CD14-positive monocyte (primary cell): ENCODE results near the gene SLC3A2. TPM values are rescaled to one million over a fixed set of nuclear protein-coding genes. Genes with fewer than 3 reads are reported as not detected.
A peak's percentile ranks its signal among the peaks of the same experiment; 100 is the strongest.
"Not testable (repeated sequence)": the region's sequence is repeated elsewhere in the genome, so short reads cannot be mapped to it uniquely, and the experiment has no call there.

Experiments
- DNase-seq, 3 donors: peaks; one replicate each; pipeline ENCODE4 v3.0.0-alpha.2; 2011 to 2022
- H2AFZ ChIP-seq: 2 replicates; pipeline ENCODE4 v1.6.0; 2012; ENCODE audit warnings: mild to moderate bottlenecking, low read depth, low read length, inconsistent platforms; ENCODE audit not compliant: insufficient read depth, poor library complexity, severe bottlenecking
- H3K27ac ChIP-seq, 2 donors: 1 replicate in 1 of 2; 2 replicates in 1 of 2; pipeline ENCODE4 v1.5.1; 2012 to 2013; ENCODE audit warnings: low read length in 2 of 2, control low read depth in 1 of 2, inconsistent platforms in 1 of 2, low read depth in 1 of 2, mild to moderate bottlenecking in 1 of 2
- H3K27me3 ChIP-seq, 2 donors: one replicate each; pipeline versions ENCODE4 v1.6.0 to v1.6.1; 2011 to 2013; ENCODE audit warnings: low read length in 2 of 2; ENCODE audit not compliant: control insufficient read depth in 2 of 2, insufficient read depth in 2 of 2
- H3K36me3 ChIP-seq, 2 donors: replicated peaks in 1 of 2; 1 replicate in 1 of 2; 2 replicates in 1 of 2; pipeline versions ENCODE4 v1.5.1 to v1.6.1; 2012 to 2013; ENCODE audit warnings: low read length in 2 of 2, control low read depth in 1 of 2, inconsistent platforms in 1 of 2, mild to moderate bottlenecking in 1 of 2; ENCODE audit not compliant: insufficient read depth in 2 of 2, control insufficient read depth in 1 of 2
- H3K4me1 ChIP-seq, 2 donors: 1 replicate in 1 of 2; 2 replicates in 1 of 2; pipeline versions ENCODE4 v1.5.1 to v1.6.1; 2012 to 2013; ENCODE audit warnings: low read length in 2 of 2, control low read depth in 1 of 2, inconsistent platforms in 1 of 2, mild to moderate bottlenecking in 1 of 2, moderate library complexity in 1 of 2; ENCODE audit not compliant: insufficient read depth in 2 of 2, control insufficient read depth in 1 of 2
- H3K4me2 ChIP-seq: replicated peaks from 2 replicates; pipeline ENCODE3; 2012; ENCODE audit warnings: low read length, moderate library complexity, mild to moderate bottlenecking; ENCODE audit not compliant: poor library complexity, severe bottlenecking; ENCODE audit errors: extremely low read depth
- H3K4me3 ChIP-seq, 3 experiments: fragments of 200-600 bp in 1 of 3; sonication (generic) in 1 of 3; replicated peaks in 1 of 3; 1 replicate in 2 of 3; 2 replicates in 1 of 3; pipeline ENCODE4 v1.5.1; 2011 to 2013; ENCODE audit warnings: low read length in 3 of 3, mild to moderate bottlenecking in 3 of 3, control low read depth in 2 of 3, low read depth in 2 of 3, inconsistent platforms in 1 of 3, moderate library complexity in 1 of 3
- H3K79me2 ChIP-seq: 2 replicates; pipeline ENCODE4 v1.6.0; 2012; ENCODE audit warnings: mild to moderate bottlenecking, control low read depth, inconsistent platforms, low read length, moderate library complexity; ENCODE audit not compliant: insufficient read depth
- H3K9ac ChIP-seq: 2 replicates; pipeline ENCODE4 v1.6.0; 2017; ENCODE audit warnings: low read length, mild to moderate bottlenecking; ENCODE audit not compliant: insufficient read depth, poor library complexity, severe bottlenecking
- H3K9me3 ChIP-seq, 2 donors: replicated peaks in 1 of 2; 1 replicate in 1 of 2; 2 replicates in 1 of 2; pipeline versions ENCODE4 v1.5.1 to v1.6.1; 2012 to 2013; ENCODE audit warnings: low read length in 2 of 2, control low read depth in 1 of 2; ENCODE audit not compliant: control insufficient read depth in 1 of 2, insufficient read depth in 1 of 2
- H4K20me1 ChIP-seq: 2 replicates; pipeline ENCODE4 v1.6.0; 2012; ENCODE audit warnings: mild to moderate bottlenecking, low read length, control low read depth, moderate library complexity; ENCODE audit not compliant: insufficient read depth
- H3K27ac Mint-ChIP-seq, 7 donors: one replicate each; pipeline ENCODE4 v1.8.0; 2020; ENCODE audit warnings: mild to moderate bottlenecking in 7 of 7, mixed read lengths in 7 of 7, moderate library complexity in 6 of 7, inconsistent platforms in 2 of 7
- H3K27me3 Mint-ChIP-seq, 3 donors: one replicate each; pipeline ENCODE4 v1.8.0; 2021 to 2022; ENCODE audit warnings: low read depth in 3 of 3, mild to moderate bottlenecking in 3 of 3, mixed read lengths in 3 of 3, moderate library complexity in 3 of 3, inconsistent platforms in 1 of 3
- H3K36me3 Mint-ChIP-seq, 2 donors: one replicate each; pipeline ENCODE4 v1.8.0; 2020; ENCODE audit warnings: mixed read lengths in 2 of 2, inconsistent platforms in 1 of 2, mild to moderate bottlenecking in 1 of 2
- H3K4me1 Mint-ChIP-seq: one replicate; pipeline ENCODE4 v1.8.0; 2020; ENCODE audit warnings: mild to moderate bottlenecking, mixed read lengths
- H3K4me3 Mint-ChIP-seq, 2 donors: one replicate each; pipeline ENCODE4 v1.8.0; 2020; ENCODE audit warnings: mild to moderate bottlenecking in 2 of 2, mixed read lengths in 2 of 2, moderate library complexity in 1 of 2
- H3K9me3 Mint-ChIP-seq, 7 donors: one replicate each; pipeline ENCODE4 v1.8.0; 2020 to 2022; ENCODE audit warnings: mixed read lengths in 7 of 7, mild to moderate bottlenecking in 6 of 7, moderate library complexity in 6 of 7, inconsistent platforms in 2 of 7
- WGBS: methylation state at CpG from one replicate; pipeline ENCODE4 v1.1.5; 2013; ENCODE audit warnings: missing lambda C conversion rate; ENCODE audit not compliant: insufficient coverage; 5-methylcytosine and 5-hydroxymethylcytosine counted together
- intact Hi-C, 2 donors: fragments of 100-400 bp; cut with micrococcal nuclease; formaldehyde crosslinking; loops; one replicate each; pipeline versions ENCODE4 v1.15.0 to v1.15.1; 2023
- polyA plus RNA-seq, 3 donors: library from polyadenylated mRNA; depleted of rRNA in 1 of 3; unstranded in 2 of 3; stranded (reverse) in 1 of 3; fragments of 300-500 nt in 2 of 3; fragments of >200 nt in 1 of 3; fragmentation: Illumina TruSeq in 2 of 3; gene quantifications; 1 replicate in 2 of 3; 2 replicates in 1 of 3; pipeline ENCODE4 v1.2.3, GENCODE V29; 2012 to 2021
- TF ChIP-seq, protein P1 (sequence below): fragments of 200-600 bp; IDR thresholded peaks from one replicate; pipeline ENCODE4 v1.8.0; 2022; ENCODE audit warnings: antibody characterized with exemption, mild to moderate bottlenecking

SLC3A2 gene
- polyA plus RNA-seq, 3 donors, result 156 to 231 (median 189) TPM

DNA sequence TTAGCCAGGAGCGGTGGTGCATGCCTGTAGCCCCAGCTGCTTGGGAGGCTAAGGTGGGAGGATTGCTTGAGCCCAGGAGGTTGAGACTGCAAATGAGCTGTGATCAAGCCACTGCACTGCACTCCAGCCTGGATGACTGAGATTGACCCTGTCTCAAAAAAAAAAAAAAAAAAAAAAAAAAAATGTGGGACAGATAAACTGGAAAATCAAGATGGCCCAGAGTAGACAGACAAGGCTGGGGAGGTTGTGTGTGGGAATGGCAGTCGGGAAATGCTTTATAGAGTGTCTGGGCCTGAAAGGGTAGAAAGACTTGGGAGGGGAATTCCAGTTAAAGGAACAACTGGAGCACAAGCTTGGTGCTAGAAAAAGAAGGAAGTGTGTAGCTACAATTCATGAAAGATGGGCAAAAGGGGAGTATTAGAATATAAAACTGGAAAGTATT, 23.1 kb upstream of the SLC3A2 start:
- Histone ChIP-seq H3K4me1 (peaks cover 34 to 45% of the 10 kb centered on the region in 2 donors), H4K20me1 (peaks cover 23% of the 10 kb centered on the region), H3K4me2 (no peak overlapping the region), H3K4me3 (no peak overlapping the region), H3K36me3 (peaks cover 13 to 18% of the 10 kb centered on the region in 2 donors), H2AFZ (no peak overlapping the region), H3K27ac (no peak overlapping the region), H3K9me3 (no peaks in the 10 kb centered on the region), H3K27me3 (no peaks in the 10 kb centered on the region), H3K9ac (no peak overlapping the region), H3K79me2 (peaks cover 56% of the 10 kb centered on the region)
- peaks cover 17% of the 10 kb centered on the region in 2 donors for H3K36me3 Mint-ChIP-seq
- peak overlapping the region in 5 of 7 donors; percentile 1 to 78 (median 20) for H3K27ac Mint-ChIP-seq
- peak in 1 of 3 donors; percentile 48 for DNase-seq
- intact Hi-C loops, result loop anchor here in 1 of 2 donors (10.0 kb wide), 1 partner anchor 243 kb away; the partner anchor contains the start of genes EML3 and ROM1
- peaks cover 44% of the 10 kb centered on the region for H3K4me1 Mint-ChIP-seq
- no peak overlapping the region for H3K4me3 Mint-ChIP-seq
- no peaks in the 10 kb centered on the region for H3K9me3 Mint-ChIP-seq
- whole genome bisulfite sequencing, result 36% methylated on average over 1 of the region's 2 CpGs
- H3K27me3 Mint-ChIP-seq, result no peaks in the 10 kb centered on the region
- TF ChIP-seq, protein P1, sequence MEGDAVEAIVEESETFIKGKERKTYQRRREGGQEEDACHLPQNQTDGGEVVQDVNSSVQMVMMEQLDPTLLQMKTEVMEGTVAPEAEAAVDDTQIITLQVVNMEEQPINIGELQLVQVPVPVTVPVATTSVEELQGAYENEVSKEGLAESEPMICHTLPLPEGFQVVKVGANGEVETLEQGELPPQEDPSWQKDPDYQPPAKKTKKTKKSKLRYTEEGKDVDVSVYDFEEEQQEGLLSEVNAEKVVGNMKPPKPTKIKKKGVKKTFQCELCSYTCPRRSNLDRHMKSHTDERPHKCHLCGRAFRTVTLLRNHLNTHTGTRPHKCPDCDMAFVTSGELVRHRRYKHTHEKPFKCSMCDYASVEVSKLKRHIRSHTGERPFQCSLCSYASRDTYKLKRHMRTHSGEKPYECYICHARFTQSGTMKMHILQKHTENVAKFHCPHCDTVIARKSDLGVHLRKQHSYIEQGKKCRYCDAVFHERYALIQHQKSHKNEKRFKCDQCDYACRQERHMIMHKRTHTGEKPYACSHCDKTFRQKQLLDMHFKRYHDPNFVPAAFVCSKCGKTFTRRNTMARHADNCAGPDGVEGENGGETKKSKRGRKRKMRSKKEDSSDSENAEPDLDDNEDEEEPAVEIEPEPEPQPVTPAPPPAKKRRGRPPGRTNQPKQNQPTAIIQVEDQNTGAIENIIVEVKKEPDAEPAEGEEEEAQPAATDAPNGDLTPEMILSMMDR, result no peak

DNA sequence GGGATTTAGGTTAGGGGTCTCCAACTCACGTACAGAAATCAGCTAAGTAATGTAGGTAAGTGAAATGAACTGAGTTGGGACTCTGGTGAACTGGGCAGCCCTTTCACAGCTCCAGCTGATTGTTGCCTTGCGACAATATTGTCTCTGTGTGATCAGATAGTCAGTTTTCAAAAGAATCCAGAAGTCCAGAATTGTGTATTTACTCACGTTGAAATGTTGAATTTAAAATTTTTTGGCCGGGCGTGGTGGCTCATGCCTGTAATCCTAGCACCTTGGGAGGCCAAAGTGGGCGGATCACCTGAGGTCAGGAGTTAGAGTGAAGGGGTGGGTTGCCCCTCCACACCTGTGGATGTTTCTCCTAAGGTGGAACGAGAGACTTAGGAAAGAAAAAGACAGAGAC, 22.5 kb upstream of the SLC3A2 start:
- no peak for DNase-seq
- no peaks in the 10 kb centered on the region for H3K9me3 ChIP-seq
- H2AFZ ChIP-seq, result no peak overlapping the region
- H3K4me1 ChIP-seq, result peaks cover 34 to 40% of the 10 kb centered on the region in 2 donors
- TF ChIP-seq, protein P1, result no peak
- H3K4me2 ChIP-seq, result no peak overlapping the region
- H3K27me3 Mint-ChIP-seq, result no peaks in the 10 kb centered on the region
- H3K4me1 Mint-ChIP-seq, result peaks cover 46% of the 10 kb centered on the region
- H3K79me2 ChIP-seq, result peaks cover 53% of the 10 kb centered on the region
- H3K27ac Mint-ChIP-seq, result peak overlapping the region in 2 of 7 donors; percentile 26 to 78
- H3K4me3 Mint-ChIP-seq, result no peak overlapping the region
- no peak overlapping the region for H3K27ac ChIP-seq
- peaks cover 10 to 11% of the 10 kb centered on the region in 2 donors for H3K36me3 Mint-ChIP-seq
- peaks cover 7 to 12% of the 10 kb centered on the region in 2 donors for H3K36me3 ChIP-seq
- WGBS, result 98% methylated on average over 6 of the region's 7 CpGs
- no peak overlapping the region for H3K9ac ChIP-seq
- peaks cover 21% of the 10 kb centered on the region for H4K20me1 ChIP-seq
- no peaks in the 10 kb centered on the region for H3K27me3 ChIP-seq
- intact Hi-C loops, result loop anchor here in 1 of 2 donors (10.0 kb wide), 1 partner anchor 243 kb away; the partner anchor contains the start of genes EML3 and ROM1
- no peaks in the 10 kb centered on the region for H3K9me3 Mint-ChIP-seq
- no peak overlapping the region for H3K4me3 ChIP-seq

DNA sequence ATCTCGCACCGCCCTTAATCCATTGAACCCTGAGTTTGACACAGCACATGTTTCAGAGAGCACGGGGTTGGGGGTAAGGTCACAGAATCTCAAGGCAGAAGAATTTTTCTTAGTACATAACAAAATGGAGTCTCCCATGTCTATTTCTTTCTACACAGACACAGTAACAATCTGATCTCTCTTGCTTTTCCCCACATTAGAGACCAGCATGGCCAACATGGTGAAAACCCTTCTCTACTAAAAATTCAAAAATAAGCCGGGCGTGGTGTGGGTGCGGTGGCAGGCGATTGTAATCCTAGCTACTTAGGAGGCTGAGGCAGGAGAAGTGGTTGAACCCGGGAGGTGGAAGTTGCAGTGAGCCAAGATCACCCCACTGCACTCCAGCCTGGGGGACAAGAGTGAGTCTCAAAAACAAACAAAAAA, 21.4 kb upstream of the SLC3A2 start:
- peaks cover 24 to 30% of the 10 kb centered on the region in 2 donors for H3K4me1 ChIP-seq
- Mint-ChIP-seq H3K27ac (peak overlapping the region in 1 of 7 donors; percentile 27), H3K4me1 (peaks cover 36% of the 10 kb centered on the region)
- not testable (repeated sequence) for H3K9me3 Mint-ChIP-seq, H2AFZ ChIP-seq, H3K27me3 ChIP-seq, H3K4me3 ChIP-seq, H3K36me3 ChIP-seq, H3K4me3 Mint-ChIP-seq, H3K27me3 Mint-ChIP-seq, H3K36me3 Mint-ChIP-seq, DNase-seq, H3K9me3 ChIP-seq, H3K4me2 ChIP-seq, H3K27ac ChIP-seq, H3K9ac ChIP-seq
- WGBS, result no CpG with 5 or more reads among the region's 8 CpGs
- peaks cover 51% of the 10 kb centered on the region for H3K79me2 ChIP-seq
- H4K20me1 ChIP-seq, result peaks cover 10% of the 10 kb centered on the region
- intact Hi-C loops, result loop anchor here in 1 of 2 donors (10.0 kb wide), 1 partner anchor 244 kb away; the partner anchor contains the start of genes EML3 and ROM1
